Left ventricle myocardium inferior (tissue), 1 donor: Measurements from ENCODE around the gene CNTNAP2. TPM values are rescaled to one million over a fixed set of nuclear protein-coding genes. Genes with fewer than 3 reads are reported as not detected.

Source experiments
- DNase-seq: peaks from one replicate; pipeline ENCODE4 v3.0.0-alpha.2; 2020
- H3K27ac ChIP-seq: fragments of 200-600 bp; replicated peaks from 2 replicates; pipeline ENCODE4 v1.8.0; 2021
- H3K27me3 ChIP-seq: fragments of 200-600 bp; 2 replicates; pipeline ENCODE4 v1.8.0; 2021; ENCODE audit warnings: low read depth
- H3K36me3 ChIP-seq: fragments of 200-600 bp; 2 replicates; pipeline ENCODE4 v1.8.0; 2021
- H3K4me1 ChIP-seq: fragments of 200-600 bp; 2 replicates; pipeline ENCODE4 v1.8.0; 2021
- H3K4me3 ChIP-seq: fragments of 200-600 bp; 2 replicates; pipeline ENCODE4 v1.8.0; 2021; ENCODE audit warnings: mild to moderate bottlenecking, moderate library complexity
- H3K9me3 ChIP-seq: fragments of 200-600 bp; replicated peaks from 2 replicates; pipeline ENCODE4 v1.8.0; 2021
- intact Hi-C: fragments of 100-400 bp; cut with micrococcal nuclease; formaldehyde crosslinking; loops from one replicate; pipeline ENCODE4 v1.11.0; 2022
- total RNA-seq: library from RNA; stranded (reverse); fragmentation: NEBNext Ultra II Directional; extraction: Animal tissue kit (Norgen Biotek cat#: 25700); gene quantifications from one replicate; pipeline ENCODE4 v1.2.1, GENCODE V29; 2021
- TF ChIP-seq, protein P1 (sequence below): fragments of 200-600 bp; IDR thresholded peaks from 2 replicates; pipeline ENCODE4 v1.8.0; 2021; ENCODE audit warnings: antibody characterized with exemption, mild to moderate bottlenecking, borderline replicate concordance
- donor health status: DM: no; HTN: yes; CAD: no; lungs with severe emphysema.

Gene CNTNAP2
- total RNA-seq, 1 donor from 2014 or later = 0.99 TPM

DNA sequence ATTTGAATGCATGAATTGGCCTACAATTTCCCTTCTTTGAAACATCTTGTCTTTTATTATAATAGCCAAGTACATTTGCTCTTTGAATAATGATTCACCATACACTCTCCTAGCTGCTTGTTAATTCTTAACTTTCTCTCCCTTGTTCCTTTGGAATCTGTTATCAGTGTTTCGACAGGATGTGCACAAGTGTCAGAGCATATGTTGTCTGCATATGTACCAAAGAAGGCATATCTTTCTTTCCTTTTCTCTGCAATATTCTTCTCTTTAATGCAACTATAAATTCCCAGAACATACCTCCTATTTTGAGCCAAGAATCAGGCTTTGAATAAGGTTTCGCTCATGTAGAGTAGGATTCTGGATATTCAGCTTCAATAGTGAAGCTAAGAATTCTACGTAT lies 1625.7 kb downstream of the CNTNAP2 start:
- no peak for DNase-seq
- no peak overlapping the region for H3K27ac ChIP-seq
- no peaks in the 10 kb centered on the region for H3K27me3 ChIP-seq
- H3K4me1 ChIP-seq = no peaks in the 10 kb centered on the region
- TF ChIP-seq, protein P1, sequence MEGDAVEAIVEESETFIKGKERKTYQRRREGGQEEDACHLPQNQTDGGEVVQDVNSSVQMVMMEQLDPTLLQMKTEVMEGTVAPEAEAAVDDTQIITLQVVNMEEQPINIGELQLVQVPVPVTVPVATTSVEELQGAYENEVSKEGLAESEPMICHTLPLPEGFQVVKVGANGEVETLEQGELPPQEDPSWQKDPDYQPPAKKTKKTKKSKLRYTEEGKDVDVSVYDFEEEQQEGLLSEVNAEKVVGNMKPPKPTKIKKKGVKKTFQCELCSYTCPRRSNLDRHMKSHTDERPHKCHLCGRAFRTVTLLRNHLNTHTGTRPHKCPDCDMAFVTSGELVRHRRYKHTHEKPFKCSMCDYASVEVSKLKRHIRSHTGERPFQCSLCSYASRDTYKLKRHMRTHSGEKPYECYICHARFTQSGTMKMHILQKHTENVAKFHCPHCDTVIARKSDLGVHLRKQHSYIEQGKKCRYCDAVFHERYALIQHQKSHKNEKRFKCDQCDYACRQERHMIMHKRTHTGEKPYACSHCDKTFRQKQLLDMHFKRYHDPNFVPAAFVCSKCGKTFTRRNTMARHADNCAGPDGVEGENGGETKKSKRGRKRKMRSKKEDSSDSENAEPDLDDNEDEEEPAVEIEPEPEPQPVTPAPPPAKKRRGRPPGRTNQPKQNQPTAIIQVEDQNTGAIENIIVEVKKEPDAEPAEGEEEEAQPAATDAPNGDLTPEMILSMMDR = no peak
- no peak overlapping the region for H3K4me3 ChIP-seq
- no peaks in the 10 kb centered on the region for H3K36me3 ChIP-seq
- intact Hi-C loops = no loop called here
- no peaks in the 10 kb centered on the region for H3K9me3 ChIP-seq

GRCh38 chr7:147756300-147756699 lies 1639.7 kb downstream of the CNTNAP2 start:
- no peak for DNase-seq
- Histone ChIP-seq H3K36me3 (no peaks in the 10 kb centered on the region), H3K27ac (no peak overlapping the region), H3K9me3 (no peaks in the 10 kb centered on the region), H3K4me1 (no peaks in the 10 kb centered on the region), H3K4me3 (no peak overlapping the region), H3K27me3 (no peaks in the 10 kb centered on the region)
- intact Hi-C loops = no loop called here
- TF ChIP-seq, protein P1 = no peak

GRCh38 chr7:147759327-147759943 lies 1642.8 kb downstream of the CNTNAP2 start:
- H3K4me1 ChIP-seq = no peaks in the 10 kb centered on the region
- no peaks in the 10 kb centered on the region for H3K36me3 ChIP-seq
- H3K9me3 ChIP-seq = no peaks in the 10 kb centered on the region
- H3K27me3 ChIP-seq = no peaks in the 10 kb centered on the region
- H3K4me3 ChIP-seq = no peak overlapping the region
- TF ChIP-seq, protein P1 = no peak
- no peak for DNase-seq
- H3K27ac ChIP-seq = no peak overlapping the region
- intact Hi-C loops = no loop called here

DNA sequence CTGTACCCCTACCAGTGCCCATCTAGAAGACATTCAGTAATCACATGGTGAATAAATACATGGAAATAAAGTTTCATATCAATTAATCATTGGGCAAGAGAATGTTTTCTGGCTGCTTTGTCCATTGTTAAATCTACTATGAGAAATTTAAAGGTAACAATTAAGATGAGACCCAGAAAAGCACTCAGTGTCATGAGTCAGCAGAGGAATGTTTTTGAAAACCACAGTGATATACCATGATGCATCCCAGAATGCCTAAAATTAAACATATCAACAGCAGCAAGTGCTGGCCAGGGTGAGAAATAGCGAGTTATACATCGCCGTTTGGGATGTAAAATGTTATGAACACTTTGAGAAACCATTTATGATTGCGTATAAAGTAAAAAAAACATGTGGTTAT lies 1648.7 kb downstream of the CNTNAP2 start:
- Histone ChIP-seq H3K9me3 (no peaks in the 10 kb centered on the region), H3K36me3 (no peaks in the 10 kb centered on the region), H3K27ac (no peak overlapping the region), H3K27me3 (no peaks in the 10 kb centered on the region), H3K4me3 (no peak overlapping the region), H3K4me1 (no peaks in the 10 kb centered on the region)
- DNase-seq = no peak
- intact Hi-C loops = no loop called here
- TF ChIP-seq, protein P1 = no peak

GRCh38 chr7:147771344-147771743 lies 1654.7 kb downstream of the CNTNAP2 start:
- Histone ChIP-seq H3K27ac (no peak overlapping the region), H3K4me3 (no peak overlapping the region), H3K27me3 (no peaks in the 10 kb centered on the region), H3K36me3 (no peaks in the 10 kb centered on the region), H3K9me3 (no peaks in the 10 kb centered on the region), H3K4me1 (no peaks in the 10 kb centered on the region)
- no peak for DNase-seq
- intact Hi-C loops = no loop called here
- TF ChIP-seq, protein P1 = no peak
